IMR-90 (cell line): ENCODE data around the gene KDELR3. TPM values are rescaled to one million over a fixed set of nuclear protein-coding genes. Genes with fewer than 3 reads are reported as not detected.

Experiments
- ATAC-seq: fragments of 200-7000 bp; cut with Tn5 transposase; 2 replicates; pipeline ENCODE4 v1.9.1; 2020; ENCODE audit warnings: low read depth, mild to moderate bottlenecking, moderate library complexity
- BruUV-seq: library from RNA; stranded (reverse); fragments of 400-500 nt; replicated peaks from 2 replicates; lab custom pipeline; 2021; lab: Mats Ljungman, UMichigan
- CTCF ChIA-PET: fragments of 300-600 bp; formaldehyde crosslinking; extraction: SDS; loops from one replicate; lab custom pipeline; 2021; ENCODE audit warnings: antibody characterized with exemption; lab: Yijun Ruan, JAX
- POLR2A ChIA-PET: fragments of 300-600 bp; sonication (Branson Sonifier 250); formaldehyde crosslinking; loops from one replicate; lab custom pipeline; 2022; ENCODE audit warnings: antibody characterized with exemption; ENCODE audit not compliant: unreplicated experiment; lab: Charles Lee
- DNase-seq: peaks from one replicate; pipeline ENCODE4 v3.0.0; 2013
- H2AFZ ChIP-seq: replicated peaks from 2 replicates; pipeline ENCODE3; 2013; ENCODE audit warnings: low read length, mild to moderate bottlenecking; ENCODE audit not compliant: poor library complexity
- H2AK5ac ChIP-seq: 2 replicates; pipeline ENCODE4 v1.6.1; 2013; ENCODE audit warnings: low read depth, low read length, inconsistent platforms
- H2AK9ac ChIP-seq: replicated peaks from 2 replicates; pipeline ENCODE3; 2013; ENCODE audit warnings: mild to moderate bottlenecking, low read depth, low read length, moderate library complexity; ENCODE audit not compliant: poor library complexity
- H2BK120ac ChIP-seq: 2 replicates; pipeline ENCODE4 v1.6.1; 2013; ENCODE audit warnings: low read depth, low read length, inconsistent platforms
- H2BK15ac ChIP-seq: 3 replicates; pipeline ENCODE4 v1.6.1; 2013; ENCODE audit warnings: low read depth, low read length, inconsistent platforms
- H2BK20ac ChIP-seq: 2 replicates; pipeline ENCODE4 v1.6.1; 2013; ENCODE audit warnings: low read depth, mild to moderate bottlenecking, inconsistent platforms, low read length, moderate library complexity
- H2BK5ac ChIP-seq: 2 replicates; pipeline ENCODE4 v1.6.1; 2013; ENCODE audit warnings: mild to moderate bottlenecking, low read depth, low read length, inconsistent platforms; ENCODE audit not compliant: poor library complexity, severe bottlenecking
- H3K14ac ChIP-seq: replicated peaks from 2 replicates; pipeline ENCODE4 v1.6.1; 2013; ENCODE audit warnings: low read depth, low read length, inconsistent platforms
- H3K18ac ChIP-seq: 2 replicates; pipeline ENCODE4 v1.6.1; 2013; ENCODE audit warnings: low read depth, low read length, control low read depth
- H3K23ac ChIP-seq: 2 replicates; pipeline ENCODE4 v1.6.1; 2013; ENCODE audit warnings: low read depth, low read length, inconsistent platforms
- H3K27ac ChIP-seq: 2 replicates; pipeline ENCODE4 v1.5.1; 2013; ENCODE audit warnings: mild to moderate bottlenecking, control low read depth, low read length; ENCODE audit not compliant: insufficient read depth
- H3K27me3 ChIP-seq: 2 replicates; pipeline ENCODE4 v1.6.1; 2013; ENCODE audit warnings: low read length; ENCODE audit not compliant: control insufficient read depth, insufficient read depth
- H3K36me3 ChIP-seq: 2 replicates; pipeline ENCODE4 v1.6.1; 2013; ENCODE audit warnings: low read length, mixed read lengths; ENCODE audit not compliant: control insufficient read depth, insufficient read depth
- H3K4ac ChIP-seq: 2 replicates; pipeline ENCODE4 v1.6.1; 2013; ENCODE audit warnings: low read depth, low read length, inconsistent platforms
- H3K4me1 ChIP-seq: 2 replicates; pipeline ENCODE4 v1.6.1; 2013; ENCODE audit warnings: low read length, mixed read lengths; ENCODE audit not compliant: control insufficient read depth, insufficient read depth
- H3K4me2 ChIP-seq: 2 replicates; pipeline ENCODE4 v1.6.1; 2013; ENCODE audit warnings: low read depth, mild to moderate bottlenecking, control low read depth, low read length, moderate library complexity
- H3K4me3 ChIP-seq: 2 replicates; pipeline ENCODE4 v1.5.1; 2013; ENCODE audit warnings: low read depth, mild to moderate bottlenecking, control low read depth, low read length, moderate library complexity; ENCODE audit not compliant: insufficient read depth
- H3K56ac ChIP-seq: 2 replicates; pipeline ENCODE4 v1.6.1; 2013; ENCODE audit warnings: low read length, inconsistent platforms; ENCODE audit not compliant: insufficient read depth; ENCODE audit errors: extremely low read depth
- H3K79me1 ChIP-seq, 2 experiments: 2 replicates each; pipeline ENCODE4 v1.6.1; 2013; ENCODE audit warnings: low read length in 2 of 2, inconsistent platforms in 1 of 2, low read depth in 1 of 2
- H3K9ac ChIP-seq: 2 replicates; pipeline ENCODE4 v1.6.1; 2013; ENCODE audit warnings: low read depth, low read length, control low read depth
- H3K9me1 ChIP-seq: 2 replicates; pipeline ENCODE4 v1.6.1; 2013; ENCODE audit warnings: low read length, inconsistent platforms; ENCODE audit not compliant: insufficient read depth
- H3K9me3 ChIP-seq: 2 replicates; pipeline ENCODE4 v1.6.1; 2013; ENCODE audit warnings: low read length; ENCODE audit not compliant: control insufficient read depth, insufficient read depth
- H4K20me1 ChIP-seq: 2 replicates; pipeline ENCODE4 v1.6.1; 2013; ENCODE audit warnings: low read length, inconsistent platforms; ENCODE audit not compliant: insufficient read depth
- H4K5ac ChIP-seq: 2 replicates; pipeline ENCODE4 v1.6.1; 2013; ENCODE audit warnings: mild to moderate bottlenecking, low read depth, low read length, control low read depth
- H4K8ac ChIP-seq, 2 experiments: 2 replicates each; pipeline ENCODE4 v1.6.1; 2013; ENCODE audit warnings: low read depth in 2 of 2, low read length in 2 of 2, control low read depth in 1 of 2, inconsistent platforms in 1 of 2
- H4K91ac ChIP-seq: 2 replicates; pipeline ENCODE4 v1.6.1; 2013; ENCODE audit warnings: low read depth, low read length, inconsistent platforms; ENCODE audit not compliant: insufficient read depth
- BHLHE40 ChIP-seq: fragments of 150-350 bp; IDR thresholded peaks from 2 replicates; pipeline ENCODE4 v1.6.1; 2016; ENCODE audit warnings: mild to moderate bottlenecking, low read depth, low read length
- CEBPB ChIP-seq: IDR thresholded peaks from 2 replicates; pipeline ENCODE4 v1.6.1; 2012; ENCODE audit warnings: low read depth, low read length, improper control_type of control experiment
- CHD1 ChIP-seq: IDR thresholded peaks from 2 replicates; pipeline ENCODE4 v1.6.1; 2012; ENCODE audit warnings: low read depth, low read length, improper control_type of control experiment
- CTCF ChIP-seq: conservative IDR thresholded peaks from 2 replicates; pipeline ENCODE4 v1.5.1; 2012; ENCODE audit warnings: mild to moderate bottlenecking, low read depth, low read length, improper control_type of control experiment
- ELK1 ChIP-seq: fragments of 150-350 bp; IDR thresholded peaks from 2 replicates; pipeline ENCODE4 v1.6.1; 2016; ENCODE audit warnings: low read depth, mild to moderate bottlenecking, low read length, moderate library complexity, borderline replicate concordance
- FOS ChIP-seq: fragments of 150-350 bp; IDR thresholded peaks from 2 replicates; pipeline ENCODE4 v1.6.1; 2016; ENCODE audit warnings: low read depth, low read length
- MAFK ChIP-seq: IDR thresholded peaks from 2 replicates; pipeline ENCODE4 v1.6.1; 2012; ENCODE audit warnings: low read depth, low read length, improper control_type of control experiment
- MAZ ChIP-seq: IDR thresholded peaks from 2 replicates; pipeline ENCODE4 v1.6.1; 2012; ENCODE audit warnings: low read depth, mild to moderate bottlenecking, low read length, improper control_type of control experiment, moderate library complexity, borderline replicate concordance
- MXI1 ChIP-seq: IDR thresholded peaks from 2 replicates; pipeline ENCODE4 v1.6.1; 2012; ENCODE audit warnings: low read depth, mild to moderate bottlenecking, low read length, moderate library complexity, borderline replicate concordance
- NFE2L2 ChIP-seq: fragments of 150-350 bp; IDR thresholded peaks from 2 replicates; pipeline ENCODE4 v1.6.1; 2016; ENCODE audit warnings: low read depth, mild to moderate bottlenecking, low read length
- POLR2A ChIP-seq: IDR thresholded peaks from 2 replicates; pipeline ENCODE4 v1.6.1; 2012; ENCODE audit warnings: mild to moderate bottlenecking, low read depth, low read length
- RAD21 ChIP-seq: IDR thresholded peaks from 2 replicates; pipeline ENCODE4 v1.6.1; 2012; ENCODE audit warnings: low read length, improper control_type of control experiment
- RCOR1 ChIP-seq: IDR thresholded peaks from 2 replicates; pipeline ENCODE4 v1.6.1; 2012; ENCODE audit warnings: mild to moderate bottlenecking, low read length, improper control_type of control experiment; ENCODE audit not compliant: insufficient replicate concordance
- RFX5 ChIP-seq: IDR thresholded peaks from 2 replicates; pipeline ENCODE4 v1.8.0; 2012; ENCODE audit warnings: low read depth, mild to moderate bottlenecking, low read length, moderate library complexity
- SMC3 ChIP-seq: fragments of 150-350 bp; IDR thresholded peaks from 2 replicates; pipeline ENCODE4 v1.6.1; 2016; ENCODE audit warnings: low read depth, mild to moderate bottlenecking, antibody characterized with exemption, low read length, moderate library complexity
- USF2 ChIP-seq: fragments of 150-350 bp; IDR thresholded peaks from 2 replicates; pipeline ENCODE4 v1.6.1; 2017; ENCODE audit warnings: mild to moderate bottlenecking, antibody characterized with exemption, low read length, low read depth
- WGBS, 2 experiments: methylation state at CpG; one replicate each; pipeline versions ENCODE4 v1.1.5 to v1.1.7; 2013; ENCODE audit warnings: missing lambda C conversion rate in 2 of 2; ENCODE audit not compliant: insufficient read length in 1 of 2; ENCODE audit errors: extremely low coverage in 2 of 2; 5-methylcytosine and 5-hydroxymethylcytosine counted together
- dilution Hi-C: fragments of 300-500 bp; cut with HindIII; formaldehyde crosslinking; loops from one replicate; pipeline ENCODE4 v1.14.3; 2018; ENCODE audit warnings: low sequenced_read_pairs; ENCODE audit not compliant: unreplicated experiment
- in situ Hi-C: fragments of 300-500 bp; cut with MboI; formaldehyde crosslinking; loops from 3 replicates; pipeline ENCODE4 v1.14.3; 2019; ENCODE audit warnings: low sequenced_read_pairs, inconsistent platforms, mixed read lengths
- intact Hi-C: fragments of 100-400 bp; cut with micrococcal nuclease; formaldehyde crosslinking; loops from 2 replicates; pipeline ENCODE4 v1.10.0; 2022
- polyA plus RNA-seq, 3 experiments: library from polyadenylated mRNA; depleted of rRNA; stranded (reverse); fragments of >200 nt; gene quantifications; 2 replicates each; pipeline ENCODE4 v1.2.3, GENCODE V29; 2012; ENCODE audit warnings: low replicate concordance in 1 of 3
- total RNA-seq: library from RNA; depleted of rRNA; stranded (reverse); fragments of >200 nt; gene quantifications from 2 replicates; pipeline ENCODE4 v1.2.3, GENCODE V29; 2012

Gene KDELR3
- total and polyA plus RNA-seq, 2 of the 4 experiments (the other 2 are of a cell fraction) = 129 to 224 TPM

GRCh38 chr22:38513063-38513462, 45.2 kb downstream of the KDELR3 start:
- CTCF ChIA-PET = no interaction called here
- no TSS peak for BruUV-seq
- Histone ChIP-seq H2AFZ (no peak overlapping the region), H3K4ac (no peak overlapping the region), H4K20me1 (no peaks in the 10 kb centered on the region), H3K4me2 (no peak overlapping the region), H2BK5ac (no peak overlapping the region), H3K14ac (no peak overlapping the region), H3K23ac (no peak overlapping the region), H3K56ac (no peak overlapping the region), H4K91ac (no peak overlapping the region), H3K4me3 (no peak overlapping the region), H2BK20ac (no peak overlapping the region), H3K9me3 (no peaks in the 10 kb centered on the region), H3K9me1 (peaks cover 3% of the 10 kb centered on the region), H3K36me3 (no peaks in the 10 kb centered on the region), H4K5ac (no peak overlapping the region), H4K8ac (no peak overlapping the region), H3K27me3 (no peaks in the 10 kb centered on the region), H2AK9ac (no peak overlapping the region), H3K18ac (no peak overlapping the region), H3K4me1 (no peaks in the 10 kb centered on the region), H2BK15ac (no peak overlapping the region), H2BK120ac (no peak overlapping the region), H3K79me1 (no peaks in the 10 kb centered on the region), H3K9ac (no peak overlapping the region), H2AK5ac (no peak overlapping the region), H3K27ac (no peak overlapping the region)
- no CpG with 5 or more reads among the region's 1 CpG for WGBS, 2 experiments
- ATAC-seq = no peak
- intact Hi-C loops (no loop called here), dilution Hi-C loops (no loop called here), in situ Hi-C loops (no loop called here)
- POLR2A ChIA-PET = no interaction called here
- DNase-seq = no peak
- TF ChIP-seq BHLHE40 = no peak
- no peak for TF ChIP-seq MAZ
- TF ChIP-seq ELK1 = no peak
- TF ChIP-seq RAD21 = no peak
- TF ChIP-seq USF2 = no peak
- TF ChIP-seq RCOR1 = no peak
- no peak for TF ChIP-seq POLR2A
- TF ChIP-seq SMC3 = no peak
- no peak for TF ChIP-seq CTCF
- TF ChIP-seq CHD1 = no peak
- no peak for TF ChIP-seq RFX5
- TF ChIP-seq MXI1 = no peak
- TF ChIP-seq MAFK = no peak
- TF ChIP-seq FOS = no peak
- no peak for TF ChIP-seq NFE2L2
- no peak for TF ChIP-seq CEBPB
